MM.1S (cell line): Measurements from ENCODE around the gene EYA2.
"Not testable (repeated sequence)": the region's sequence is repeated elsewhere in the genome, so short reads cannot be mapped to it uniquely, and the experiment has no call there.

Experiments
- DNase-seq: peaks from one replicate; pipeline ENCODE4 v3.0.0-alpha.2; 2015
- H2AFZ ChIP-seq: fragments of 300-600 bp; sonication (generic); 2 replicates; pipeline ENCODE4 v1.6.0; 2016; ENCODE audit warnings: antibody characterized with exemption, low read length
- H3F3A ChIP-seq: fragments of 300-600 bp; sonication (generic); 2 replicates; pipeline ENCODE4 v1.6.1; 2016; ENCODE audit warnings: mild to moderate bottlenecking, antibody characterized with exemption, low read length, moderate library complexity, mixed read lengths; ENCODE audit not compliant: insufficient read depth
- H3K27ac ChIP-seq: fragments of 300-600 bp; sonication (generic); 2 replicates; pipeline ENCODE4 v1.5.1; 2016; ENCODE audit warnings: mild to moderate bottlenecking, low read length
- H3K27me3 ChIP-seq: fragments of 300-600 bp; sonication (generic); replicated peaks from 2 replicates; pipeline ENCODE4 v1.6.0; 2016; ENCODE audit warnings: low read length; ENCODE audit not compliant: insufficient read depth
- H3K36me3 ChIP-seq: fragments of 300-600 bp; sonication (generic); replicated peaks from 2 replicates; pipeline ENCODE4 v1.6.1; 2016; ENCODE audit warnings: mild to moderate bottlenecking, low read length, mixed read lengths; ENCODE audit not compliant: insufficient read depth
- H3K4me1 ChIP-seq: fragments of 300-600 bp; sonication (generic); 2 replicates; pipeline ENCODE4 v1.6.1; 2016; ENCODE audit warnings: low read length, mixed read lengths
- H3K4me2 ChIP-seq: fragments of 300-600 bp; sonication (generic); 2 replicates; pipeline ENCODE4 v1.6.0; 2016; ENCODE audit warnings: low read depth, low read length
- H3K4me3 ChIP-seq: fragments of 300-600 bp; sonication (generic); 2 replicates; pipeline ENCODE4 v1.5.1; 2016; ENCODE audit warnings: low read length, mixed read lengths
- H3K79me2 ChIP-seq: fragments of 300-600 bp; sonication (generic); 2 replicates; pipeline ENCODE4 v1.6.1; 2016; ENCODE audit warnings: mixed run types, low read length, mixed read lengths
- H3K9ac ChIP-seq: fragments of 300-600 bp; sonication (generic); 2 replicates; pipeline ENCODE4 v1.6.1; 2016; ENCODE audit warnings: low read length, mixed read lengths
- H3K9me2 ChIP-seq: fragments of 300-600 bp; sonication (generic); replicated peaks from 2 replicates; pipeline ENCODE4 v1.6.1; 2016; ENCODE audit warnings: mild to moderate bottlenecking, low read length, mixed read lengths; ENCODE audit not compliant: insufficient read depth
- H3K9me3 ChIP-seq: fragments of 300-600 bp; sonication (generic); replicated peaks from 2 replicates; pipeline ENCODE4 v1.6.1; 2016; ENCODE audit warnings: mild to moderate bottlenecking, low read length, mixed read lengths; ENCODE audit not compliant: insufficient read depth
- H4K20me1 ChIP-seq: fragments of 300-600 bp; sonication (generic); 2 replicates; pipeline ENCODE4 v1.6.1; 2016; ENCODE audit warnings: mild to moderate bottlenecking, low read length, moderate library complexity, mixed read lengths; ENCODE audit not compliant: insufficient read depth
- EZH2 ChIP-seq: fragments of 300-600 bp; sonication (generic); optimal IDR thresholded peaks from 2 replicates; pipeline ENCODE3; 2017; ENCODE audit warnings: low read depth, mild to moderate bottlenecking, antibody characterized with exemption, low read length, mixed read lengths
- EZH2phosphoT487 ChIP-seq: fragments of 300-600 bp; sonication (generic); IDR thresholded peaks from 2 replicates; pipeline ENCODE4 v1.6.1; 2018; ENCODE audit warnings: antibody characterized with exemption, low read length
- TF ChIP-seq, protein P1 (sequence below): fragments of 300-600 bp; sonication (generic); IDR thresholded peaks from 2 replicates; pipeline ENCODE4 v1.5.1; 2016; ENCODE audit warnings: antibody characterized with exemption, low read length, mixed read lengths

Gene EYA2

DNA sequence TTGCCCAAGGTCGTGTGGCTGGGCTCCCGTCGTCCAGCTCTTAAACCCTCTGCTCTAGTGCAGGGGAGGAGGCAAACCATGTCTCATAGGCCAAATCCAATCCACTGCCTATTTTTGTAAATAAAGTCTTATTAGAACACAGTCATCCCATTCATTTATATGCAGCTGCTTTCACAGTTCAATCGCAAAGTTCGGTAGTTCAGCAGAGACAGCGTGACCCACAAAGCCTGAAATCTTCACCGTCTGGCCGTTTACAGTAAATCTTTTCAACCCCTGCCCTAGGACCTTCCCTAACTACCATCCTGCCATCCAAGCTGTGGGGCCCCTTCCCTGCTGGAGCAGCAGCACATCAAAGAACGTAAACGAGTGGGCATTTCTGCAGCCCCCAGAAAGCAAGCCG is 65.9 kb downstream of the EYA2 start:
- H3K9me3 ChIP-seq, result no peaks in the 10 kb centered on the region
- no peaks in the 10 kb centered on the region for H3F3A ChIP-seq
- H4K20me1 ChIP-seq, result no peaks in the 10 kb centered on the region
- no peak overlapping the region for H3K4me2 ChIP-seq
- no peaks in the 10 kb centered on the region for H3K27me3 ChIP-seq
- H3K9me2 ChIP-seq, result no peaks in the 10 kb centered on the region
- peaks cover 2% of the 10 kb centered on the region; the same call in 1 of the 2 replicates for H3K4me1 ChIP-seq
- no peak overlapping the region for H3K27ac ChIP-seq
- no peaks in the 10 kb centered on the region for H3K79me2 ChIP-seq
- DNase-seq, result no peak
- H3K9ac ChIP-seq, result no peak overlapping the region
- TF ChIP-seq, protein P1, sequence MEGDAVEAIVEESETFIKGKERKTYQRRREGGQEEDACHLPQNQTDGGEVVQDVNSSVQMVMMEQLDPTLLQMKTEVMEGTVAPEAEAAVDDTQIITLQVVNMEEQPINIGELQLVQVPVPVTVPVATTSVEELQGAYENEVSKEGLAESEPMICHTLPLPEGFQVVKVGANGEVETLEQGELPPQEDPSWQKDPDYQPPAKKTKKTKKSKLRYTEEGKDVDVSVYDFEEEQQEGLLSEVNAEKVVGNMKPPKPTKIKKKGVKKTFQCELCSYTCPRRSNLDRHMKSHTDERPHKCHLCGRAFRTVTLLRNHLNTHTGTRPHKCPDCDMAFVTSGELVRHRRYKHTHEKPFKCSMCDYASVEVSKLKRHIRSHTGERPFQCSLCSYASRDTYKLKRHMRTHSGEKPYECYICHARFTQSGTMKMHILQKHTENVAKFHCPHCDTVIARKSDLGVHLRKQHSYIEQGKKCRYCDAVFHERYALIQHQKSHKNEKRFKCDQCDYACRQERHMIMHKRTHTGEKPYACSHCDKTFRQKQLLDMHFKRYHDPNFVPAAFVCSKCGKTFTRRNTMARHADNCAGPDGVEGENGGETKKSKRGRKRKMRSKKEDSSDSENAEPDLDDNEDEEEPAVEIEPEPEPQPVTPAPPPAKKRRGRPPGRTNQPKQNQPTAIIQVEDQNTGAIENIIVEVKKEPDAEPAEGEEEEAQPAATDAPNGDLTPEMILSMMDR, result no peak
- TF ChIP-seq EZH2phosphoT487 (no peak), EZH2 (no peak)
- no peak overlapping the region for H3K4me3 ChIP-seq
- no peaks in the 10 kb centered on the region for H3K36me3 ChIP-seq
- no peak overlapping the region for H2AFZ ChIP-seq

GRCh38 chr20:46961968-46962367 is 67.3 kb downstream of the EYA2 start:
- H3K9ac ChIP-seq, H3K4me3 ChIP-seq, H3K9me2 ChIP-seq, H3K9me3 ChIP-seq, H2AFZ ChIP-seq, H3K4me2 ChIP-seq, DNase-seq, H3K27me3 ChIP-seq, H3F3A ChIP-seq, H3K36me3 ChIP-seq, H3K27ac ChIP-seq, H3K4me1 ChIP-seq, H4K20me1 ChIP-seq, H3K79me2 ChIP-seq: not testable (repeated sequence)

DNA sequence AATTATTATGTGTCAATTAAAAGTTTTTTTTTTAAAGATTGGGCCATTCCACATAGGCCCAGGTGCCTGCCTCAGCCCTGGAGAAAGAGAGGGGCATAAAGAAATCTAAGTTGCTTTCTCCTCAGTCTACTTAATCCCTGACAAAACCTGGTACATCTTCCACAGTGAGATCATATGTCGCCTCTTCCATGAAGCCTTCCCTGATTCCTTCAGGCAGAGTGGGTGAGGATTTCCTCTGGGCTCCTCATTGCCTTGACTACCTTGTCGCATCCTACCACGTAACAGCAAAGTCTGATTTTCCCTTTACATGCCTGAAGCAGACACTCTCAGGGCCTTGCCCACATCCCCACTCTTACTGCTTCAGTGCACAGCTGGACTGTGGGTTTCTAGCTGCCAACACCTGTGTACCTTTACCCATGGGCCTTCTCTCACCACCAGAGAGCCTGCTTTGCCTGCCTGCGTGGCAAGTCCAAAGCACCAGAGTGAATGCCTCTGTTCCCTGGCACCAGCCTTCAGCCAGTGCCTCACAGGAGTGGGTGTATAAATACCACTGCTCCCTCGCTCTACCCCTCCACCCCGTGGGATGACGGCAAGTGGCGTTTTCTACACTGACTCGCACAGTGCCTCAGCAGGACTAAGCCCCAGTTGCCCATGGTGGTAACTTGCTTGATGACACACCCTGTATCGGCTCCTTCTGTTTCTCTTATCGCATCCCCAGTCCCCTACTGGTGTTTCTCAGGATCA is 68.0 kb downstream of the EYA2 start:
- no peak for DNase-seq
- peaks cover 2% of the 10 kb centered on the region; the same call in 1 of the 2 replicates for H3K4me1 ChIP-seq
- H3K36me3 ChIP-seq, result no peaks in the 10 kb centered on the region
- H3K27me3 ChIP-seq, result no peaks in the 10 kb centered on the region
- H3K9me3 ChIP-seq, result no peaks in the 10 kb centered on the region
- no peaks in the 10 kb centered on the region for H3F3A ChIP-seq
- no peaks in the 10 kb centered on the region for H3K9me2 ChIP-seq
- no peak overlapping the region for H3K4me3 ChIP-seq
- H4K20me1 ChIP-seq, result no peaks in the 10 kb centered on the region
- H3K9ac ChIP-seq, result no peak overlapping the region
- TF ChIP-seq EZH2, result no peak
- TF ChIP-seq EZH2phosphoT487, result no peak
- TF ChIP-seq, protein P1, result no peak
- H3K4me2 ChIP-seq, result no peak overlapping the region
- H2AFZ ChIP-seq, result no peak overlapping the region
- H3K79me2 ChIP-seq, result no peaks in the 10 kb centered on the region
- H3K27ac ChIP-seq, result no peak overlapping the region

- Histone ChIP-seq H3K4me3 (no peak overlapping the region), H3F3A (no peaks in the 10 kb centered on the region), H3K4me2 (no peak overlapping the region), H4K20me1 (no peaks in the 10 kb centered on the region), H2AFZ (no peak overlapping the region), H3K4me1 (peaks cover 2% of the 10 kb centered on the region; the same call in 1 of the 2 replicates), H3K79me2 (no peaks in the 10 kb centered on the region), H3K27me3 (no peaks in the 10 kb centered on the region), H3K9ac (no peak overlapping the region), H3K27ac (no peak overlapping the region), H3K9me3 (no peaks in the 10 kb centered on the region), H3K36me3 (no peaks in the 10 kb centered on the region), H3K9me2 (no peaks in the 10 kb centered on the region)
- TF ChIP-seq, protein P1, result no peak
- TF ChIP-seq EZH2phosphoT487, result no peak
- DNase-seq, result no peak
Observed at GRCh38 chr20:46963196-46963529, 68.5 kb downstream of the EYA2 start.
